CD4-positive, alpha-beta T cell treated with Interleukin-21 for 1 hour (primary cell): ENCODE results near the gene SPATA21.
"Not testable (repeated sequence)": the region's sequence is repeated elsewhere in the genome, so short reads cannot be mapped to it uniquely, and the experiment has no call there.

Source experiments
- DNase-seq: peaks from one replicate; pipeline ENCODE4 v3.0.0-alpha.2; 2020

Gene SPATA21

GRCh38 chr1:16376971-16377370 is 60.3 kb downstream of the SPATA21 start:
- DNase-seq, result no peak

GRCh38 chr1:16375521-16376340 is 61.5 kb downstream of the SPATA21 start:
- no peak for DNase-seq

- DNase-seq, result no peak
These were observed 63.0 kb downstream of the SPATA21 start for GRCh38 chr1:16374266-16374665.

- DNase-seq, result no peak
These were observed 64.5 kb downstream of the SPATA21 start for GRCh38 chr1:16372535-16373285.

- DNase-seq, result peak; percentile 53
These were observed 65.5 kb downstream of the SPATA21 start for GRCh38 chr1:16371725-16372124.

GRCh38 chr1:16369821-16370220 is 67.4 kb downstream of the SPATA21 start:
- DNase-seq, result no peak

GRCh38 chr1:16367968-16368890 is 69.0 kb downstream of the SPATA21 start:
- no peak for DNase-seq

GRCh38 chr1:16367258-16367967 is 69.8 kb downstream of the SPATA21 start:
- DNase-seq, result peak; percentile 90

- DNase-seq, result peak; percentile 99
These were observed 70.4 kb downstream of the SPATA21 start, which contains the start of gene SZRD1 for GRCh38 chr1:16366722-16367257. TSS of gene SZRD1 (plus strand) at chr1:16367242. CDS start at chr1:16367258, 16 bp downstream.

GRCh38 chr1:16365146-16365498 is 72.1 kb downstream of the SPATA21 start:
- not testable (repeated sequence) for DNase-seq

- DNase-seq, result no peak
These were observed 80.4 kb downstream of the SPATA21 start for GRCh38 chr1:16356867-16357266.

GRCh38 chr1:16354619-16355018 is 82.6 kb downstream of the SPATA21 start:
- DNase-seq, result no peak

GRCh38 chr1:16352842-16353535 is 84.2 kb downstream of the SPATA21 start:
- DNase-seq, result peak; percentile 21

GRCh38 chr1:16351994-16352841 is 85.0 kb downstream of the SPATA21 start, which contains the start of gene FBXO42:
TSS of gene FBXO42 (minus strand) at chr1:16352480. CDS start at chr1:16315418, 37,062 bp downstream.
- peak; percentile 95 for DNase-seq

- DNase-seq, result no peak
These were observed 85.7 kb downstream of the SPATA21 start for GRCh38 chr1:16351456-16351993.

GRCh38 chr1:16349847-16350406 is 87.3 kb downstream of the SPATA21 start:
- DNase-seq, result no peak
